Stimulated activated CD4-positive, alpha-beta T cell treated with anti-CD3 and anti-CD28 coated beads, Interleukin-4, amount 100 ng/mL, for 4 hours (primary cell): ENCODE data around the gene DGAT2.
"Not testable (repeated sequence)": the region's sequence is repeated elsewhere in the genome, so short reads cannot be mapped to it uniquely, and the experiment has no call there.

ENCODE experiments used
- DNase-seq, 2 experiments: peaks; one replicate each; pipeline ENCODE4 v3.0.0-alpha.2; 2020

The DGAT2 gene

GRCh38 chr11:75768112-75768908 is at the start of gene DGAT2:
DGAT2 (plus strand) TSS chr11:75768778; CDS start chr11:75768992, 214 bp downstream.
- peak; percentile 66 to 75 for DNase-seq

DNA sequence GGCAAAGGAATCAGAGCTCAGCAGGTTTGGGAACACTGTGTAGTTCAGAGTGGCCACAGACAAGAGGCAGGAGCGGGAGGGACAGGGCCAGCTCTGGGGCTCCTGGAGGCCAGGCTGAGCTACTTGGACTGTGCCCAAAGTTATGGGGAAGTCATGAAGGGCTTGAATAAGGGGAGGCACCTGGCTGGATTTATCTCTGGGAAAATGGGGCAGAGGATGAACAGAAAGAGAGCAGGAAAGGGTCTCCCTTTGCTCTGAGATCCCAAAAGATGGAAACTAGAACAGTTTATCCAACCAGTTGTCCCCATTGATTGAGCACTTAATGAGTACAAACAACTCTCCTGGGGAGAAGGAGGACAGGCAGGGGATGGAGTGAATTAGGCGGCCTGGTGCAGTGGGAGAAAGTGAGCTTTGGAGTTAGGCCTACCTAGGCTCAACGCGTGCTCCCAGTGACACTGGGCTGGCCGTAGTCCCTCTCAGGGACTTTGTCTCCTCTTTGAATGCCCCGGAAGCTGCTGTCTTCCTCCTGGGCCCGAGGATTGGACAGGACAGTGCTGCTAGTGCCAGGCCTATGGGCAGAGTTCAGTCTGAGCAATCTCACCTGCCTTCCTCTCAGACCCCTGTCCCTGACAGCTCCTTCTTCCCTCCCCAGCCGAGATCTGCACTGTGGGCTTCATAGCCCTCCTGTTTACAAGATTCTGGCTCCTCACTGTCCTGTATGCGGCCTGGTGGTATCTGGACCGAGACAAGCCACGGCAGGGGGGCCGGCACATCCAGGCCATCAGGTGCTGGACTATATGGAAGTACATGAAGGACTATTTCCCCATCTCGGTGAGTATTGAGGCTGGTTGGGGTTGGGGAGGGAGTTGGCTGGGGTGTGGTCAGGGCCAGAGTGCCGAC is 49.0 kb upstream of the DGAT2 start:
- DNase-seq = no peak

- DNase-seq = no peak
Observed at GRCh38 chr11:75720639-75721038, 47.9 kb upstream of the DGAT2 start.

GRCh38 chr11:75721852-75722668 is 46.5 kb upstream of the DGAT2 start:
- DNase-seq = no peak

DNA sequence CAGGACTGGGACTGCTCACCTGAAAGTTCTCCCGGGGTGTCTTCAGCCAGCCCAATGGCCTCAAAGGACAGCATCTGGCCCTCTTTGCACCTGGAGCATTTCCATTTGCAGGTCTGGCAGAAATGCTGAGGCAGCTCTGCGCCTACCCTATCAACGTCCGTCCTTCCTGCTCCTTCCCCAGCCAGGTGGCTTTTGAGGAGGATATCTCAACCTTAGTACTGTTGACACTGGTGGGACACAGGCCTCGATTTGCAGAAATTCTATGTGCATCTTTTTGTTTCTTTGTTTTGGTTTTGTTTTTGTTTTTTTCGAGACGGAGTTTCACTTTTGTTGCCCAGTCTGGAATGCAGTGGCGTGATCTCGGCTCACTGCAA is 45.9 kb upstream of the DGAT2 start:
- DNase-seq = no peak

- no peak for DNase-seq
Observed at GRCh38 chr11:75725547-75726320, 42.8 kb upstream of the DGAT2 start.

GRCh38 chr11:75728992-75729391 is 39.6 kb upstream of the DGAT2 start:
- no peak for DNase-seq

DNA sequence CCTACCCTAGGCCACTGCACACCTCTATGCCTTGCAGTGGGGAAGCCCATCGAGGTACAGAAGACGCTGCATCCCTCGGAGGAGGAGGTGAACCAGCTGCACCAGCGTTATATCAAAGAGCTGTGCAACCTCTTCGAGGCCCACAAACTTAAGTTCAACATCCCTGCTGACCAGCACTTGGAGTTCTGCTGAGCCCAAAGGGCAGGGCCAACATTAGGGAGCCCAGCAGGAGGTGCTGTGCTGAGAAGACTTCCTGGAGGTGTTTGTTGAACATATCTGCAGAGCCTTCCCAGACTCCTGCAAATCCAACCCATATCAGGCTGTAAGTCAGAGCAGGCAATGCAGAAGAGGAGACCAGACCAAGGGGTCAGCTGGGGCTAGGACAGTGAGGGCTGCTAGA is 37.5 kb upstream of the DGAT2 start:
- DNase-seq = no peak

GRCh38 chr11:75733071-75733430 is 35.5 kb upstream of the DGAT2 start:
- no peak for DNase-seq

- no peak for DNase-seq
Observed at GRCh38 chr11:75733431-75734107, 35.0 kb upstream of the DGAT2 start.

GRCh38 chr11:75734491-75735180 is 33.9 kb upstream of the DGAT2 start:
- no peak for DNase-seq

GRCh38 chr11:75735181-75735845 is 33.3 kb upstream of the DGAT2 start:
- DNase-seq = no peak

DNA sequence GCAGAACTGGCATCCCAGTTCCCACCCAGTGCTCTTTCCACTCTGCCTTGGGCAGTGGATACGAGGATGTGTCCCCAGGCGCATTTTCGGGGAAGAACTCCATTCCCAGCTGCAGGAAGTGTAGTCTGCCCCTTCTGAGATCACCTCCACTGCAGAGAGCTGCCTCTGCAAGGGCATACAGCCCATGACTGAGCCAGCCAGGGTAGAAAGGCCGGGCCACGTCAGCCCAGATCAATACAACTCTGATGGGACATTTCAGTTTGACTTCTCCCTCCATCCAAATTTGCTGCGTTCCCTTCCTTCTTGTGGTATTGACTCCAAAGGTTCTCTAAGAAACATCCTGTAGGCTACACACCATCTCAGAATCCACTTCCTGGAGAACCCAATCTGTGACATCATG is 31.3 kb upstream of the DGAT2 start:
- DNase-seq = no peak

GRCh38 chr11:75740681-75741080 is 27.9 kb upstream of the DGAT2 start:
- DNase-seq = no peak

- not testable (repeated sequence) for DNase-seq
Observed at GRCh38 chr11:75743159-75743558, 25.4 kb upstream of the DGAT2 start.

DNA sequence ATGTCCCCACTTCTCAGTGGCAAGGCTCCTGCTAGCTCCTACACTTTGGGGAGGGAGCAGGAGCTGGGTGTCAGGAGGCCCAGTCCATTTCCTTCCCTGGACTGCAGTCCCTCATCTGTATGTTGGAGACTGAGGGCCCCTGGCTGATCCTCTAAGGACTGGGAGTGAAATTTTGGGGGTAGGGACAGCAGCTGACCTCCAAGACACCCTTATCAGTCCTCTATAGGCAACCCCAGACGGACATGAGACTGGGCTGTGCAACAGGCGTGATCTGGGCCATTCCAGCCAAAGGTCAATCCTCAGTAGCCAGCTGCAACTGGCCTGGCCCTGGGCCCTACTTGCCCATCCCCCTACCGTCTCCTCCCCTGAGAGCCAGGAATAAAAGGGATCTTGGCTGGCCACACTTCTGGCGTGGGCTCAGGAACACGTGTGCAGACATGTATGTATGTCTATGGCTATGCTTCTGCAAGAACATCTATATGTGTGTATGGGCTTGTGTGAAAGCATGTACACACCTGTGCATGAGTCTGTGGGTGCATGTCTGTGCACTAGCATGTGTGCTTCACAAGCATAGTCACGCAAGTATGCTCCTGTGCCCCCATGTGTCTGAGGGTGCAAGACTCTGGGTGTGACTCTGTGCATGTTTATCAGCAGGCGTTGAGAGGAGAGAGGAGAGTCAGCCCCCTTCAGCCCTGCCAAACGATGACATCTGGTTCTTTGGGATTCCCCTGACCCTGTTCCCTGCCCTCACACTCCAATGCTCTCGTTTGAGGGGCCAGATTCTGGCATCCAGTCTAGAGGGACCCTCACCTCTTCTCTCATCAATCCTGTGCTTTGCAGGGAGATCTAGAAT is 24.6 kb upstream of the DGAT2 start:
- no peak for DNase-seq

DNA sequence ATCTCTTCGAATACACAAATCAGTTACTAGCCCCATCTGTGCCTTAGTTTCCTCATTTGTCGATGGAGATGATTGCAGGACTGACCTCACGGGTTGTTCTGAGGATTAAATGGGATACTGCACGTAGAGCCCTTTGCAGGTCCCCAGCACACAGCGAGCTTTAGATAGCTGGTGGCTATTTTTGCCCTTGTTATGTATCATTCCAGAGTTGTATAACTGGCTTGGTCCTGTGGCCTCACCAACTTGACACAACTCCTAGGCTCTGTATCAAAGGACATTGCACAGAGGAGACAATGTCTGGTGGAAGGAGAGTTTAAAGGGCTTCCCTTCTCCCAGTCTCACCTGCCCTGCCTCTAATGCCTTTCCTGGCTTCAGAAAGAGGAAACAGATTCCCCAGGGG is 22.8 kb upstream of the DGAT2 start:
- no peak for DNase-seq

GRCh38 chr11:75748729-75749273 is 19.8 kb upstream of the DGAT2 start:
- not testable (repeated sequence) for DNase-seq

DNA sequence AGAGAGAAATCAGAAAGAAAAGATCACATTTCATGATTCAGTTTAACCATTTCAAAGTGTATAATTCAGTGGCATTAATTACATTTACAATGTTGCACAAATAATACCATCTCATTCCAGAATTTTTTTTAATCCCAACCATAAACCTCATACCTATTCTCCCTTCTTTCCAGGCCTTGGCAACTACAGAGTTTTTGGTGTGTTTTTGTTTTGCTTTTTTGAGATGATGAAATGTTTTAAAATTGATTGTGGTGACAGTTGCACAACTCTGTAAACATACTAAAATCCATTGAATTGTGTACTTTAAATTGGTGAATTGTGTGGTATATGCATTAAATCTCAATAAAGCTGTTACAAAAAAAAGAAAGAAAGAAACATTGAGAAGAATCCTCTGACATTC is 13.6 kb upstream of the DGAT2 start:
- DNase-seq = not testable (repeated sequence)
